Activated CD4-positive, alpha-beta memory T cell treated with anti-CD3 and anti-CD28 coated beads for 36 hours (primary cell): Measurements from ENCODE around the gene CARD19. TPM values are rescaled to one million over a fixed set of nuclear protein-coding genes. Genes with fewer than 3 reads are reported as not detected.
A peak's percentile ranks its signal among the peaks of the same experiment; 100 is the strongest.

Source experiments
- CTCF ChIA-PET: fragments of 350-600 bp; sonication (Branson Sonifier 250); formaldehyde crosslinking; loops from one replicate; lab custom pipeline; 2021; ENCODE audit warnings: antibody characterized with exemption, inconsistent platforms; lab: Charles Lee
- POLR2A ChIA-PET: fragments of 350-600 bp; sonication (Branson Sonifier 250); formaldehyde crosslinking; loops from one replicate; lab custom pipeline; 2021; ENCODE audit warnings: antibody characterized with exemption; lab: Charles Lee
- DNase-seq: peaks from one replicate; pipeline ENCODE4 v3.0.0-alpha.2; 2020
- H3K27ac Mint-ChIP-seq: one replicate; pipeline ENCODE4 v1.8.0; 2021; ENCODE audit warnings: mixed read lengths
- H3K27me3 Mint-ChIP-seq: one replicate; pipeline ENCODE4 v1.8.0; 2021; ENCODE audit warnings: mixed read lengths
- H3K36me3 Mint-ChIP-seq: one replicate; pipeline ENCODE4 v1.8.0; 2021; ENCODE audit warnings: mixed read lengths
- H3K4me1 Mint-ChIP-seq: one replicate; pipeline ENCODE4 v1.8.0; 2021; ENCODE audit warnings: low read depth, mixed read lengths
- H3K4me3 Mint-ChIP-seq: one replicate; pipeline ENCODE4 v1.8.0; 2021; ENCODE audit warnings: mild to moderate bottlenecking, mixed read lengths
- H3K9me3 Mint-ChIP-seq: one replicate; pipeline ENCODE4 v1.8.0; 2021; ENCODE audit warnings: mixed read lengths
- intact Hi-C: fragments of 100-400 bp; cut with micrococcal nuclease; formaldehyde crosslinking; loops from one replicate; pipeline ENCODE4 v1.15.1; 2023
- total RNA-seq, 2 experiments: library from RNA; stranded (reverse); gene quantifications; one replicate each; pipeline ENCODE4 v1.2.3, GENCODE V29; 2021

The CARD19 gene
- total RNA-seq, 2 experiments from 2014 or later, result 77.9 to 80.0 TPM

GRCh38 chr9:93066978-93067603 lies 28.9 kb upstream of the CARD19 start:
- H3K36me3 Mint-ChIP-seq, result peaks cover 48% of the 10 kb centered on the region
- ChIA-PET POLR2A (no interaction called here), CTCF (interaction anchor here (1.4 to 1.5 kb wide), 2 partner anchors 9 to 42 kb away, joined by 3 to 4 read pairs; no protein-coding TSS in a partner anchor)
- DNase-seq, result no peak
- peak overlapping the region; percentile 72 for H3K27ac Mint-ChIP-seq
- intact Hi-C loops, result no loop called here
- no peaks in the 10 kb centered on the region for H3K9me3 Mint-ChIP-seq
- peaks cover 83% of the 10 kb centered on the region for H3K4me1 Mint-ChIP-seq
- no peak overlapping the region for H3K4me3 Mint-ChIP-seq
- H3K27me3 Mint-ChIP-seq, result no peaks in the 10 kb centered on the region

- CTCF ChIA-PET, result no interaction called here
- H3K27ac Mint-ChIP-seq, result no peak overlapping the region
- POLR2A ChIA-PET, result interaction anchor here (1.2 kb wide), 1 partner anchor 14 kb away, joined by 3 read pairs; no protein-coding TSS in a partner anchor
- DNase-seq, result no peak
- intact Hi-C loops, result no loop called here
- no peaks in the 10 kb centered on the region for H3K27me3 Mint-ChIP-seq
- H3K9me3 Mint-ChIP-seq, result no peaks in the 10 kb centered on the region
- no peak overlapping the region for H3K4me3 Mint-ChIP-seq
- H3K4me1 Mint-ChIP-seq, result peaks cover 78% of the 10 kb centered on the region
- H3K36me3 Mint-ChIP-seq, result peaks cover 42% of the 10 kb centered on the region
Observed at GRCh38 chr9:93068956-93069355, 27.1 kb upstream of the CARD19 start.

GRCh38 chr9:93071464-93071863 lies 24.6 kb upstream of the CARD19 start:
- POLR2A ChIA-PET, result no interaction called here
- peak; percentile 48 for DNase-seq

GRCh38 chr9:93072383-93072795 lies 23.6 kb upstream of the CARD19 start:
- no peak for DNase-seq
- ChIA-PET POLR2A (no interaction called here), CTCF (interaction anchor here (2.0 kb wide), 1 partner anchor 36 kb away, joined by 5 read pairs; no protein-coding TSS in a partner anchor)
- Mint-ChIP-seq H3K9me3 (no peaks in the 10 kb centered on the region), H3K27me3 (no peaks in the 10 kb centered on the region), H3K27ac (no peak overlapping the region), H3K4me3 (no peak overlapping the region), H3K36me3 (peaks cover 27% of the 10 kb centered on the region), H3K4me1 (peaks cover 69% of the 10 kb centered on the region)
- intact Hi-C loops, result no loop called here

More at GRCh38 chr9:93071464-93071863, 24.6 kb upstream of the CARD19 start:
- intact Hi-C loops, result no loop called here
- H3K4me3 Mint-ChIP-seq, result no peak overlapping the region
- no peak overlapping the region for H3K27ac Mint-ChIP-seq
- no peaks in the 10 kb centered on the region for H3K27me3 Mint-ChIP-seq
- H3K36me3 Mint-ChIP-seq, result peaks cover 30% of the 10 kb centered on the region
- no peaks in the 10 kb centered on the region for H3K9me3 Mint-ChIP-seq
- H3K4me1 Mint-ChIP-seq, result peaks cover 69% of the 10 kb centered on the region
- CTCF ChIA-PET, result interaction anchor here (2.0 kb wide), 1 partner anchor 37 kb away, joined by 5 read pairs; no protein-coding TSS in a partner anchor

- POLR2A ChIA-PET, result no interaction called here
- peaks cover 56% of the 10 kb centered on the region for H3K4me1 Mint-ChIP-seq
Observed at GRCh38 chr9:93076101-93076791, 19.8 kb upstream of the CARD19 start.

GRCh38 chr9:93076792-93077128 lies 19.3 kb upstream of the CARD19 start:
- no peak for DNase-seq
- H3K27me3 Mint-ChIP-seq, result no peaks in the 10 kb centered on the region
- H3K4me3 Mint-ChIP-seq, result no peak overlapping the region
- H3K9me3 Mint-ChIP-seq, result no peaks in the 10 kb centered on the region
- intact Hi-C loops, result no loop called here
- H3K36me3 Mint-ChIP-seq, result peaks cover 25% of the 10 kb centered on the region
- ChIA-PET CTCF (interaction anchor here (1.1 to 1.2 kb wide), 2 partner anchors 10 to 12 kb away, joined by 3 read pairs; no protein-coding TSS in a partner anchor), POLR2A (no interaction called here)
- H3K4me1 Mint-ChIP-seq, result peaks cover 57% of the 10 kb centered on the region
- peak overlapping the region; percentile 45 for H3K27ac Mint-ChIP-seq

More at GRCh38 chr9:93076101-93076791, 19.8 kb upstream of the CARD19 start:
- intact Hi-C loops, result no loop called here
- no peaks in the 10 kb centered on the region for H3K27me3 Mint-ChIP-seq
- H3K27ac Mint-ChIP-seq, result peak overlapping the region; percentile 45
- no peaks in the 10 kb centered on the region for H3K9me3 Mint-ChIP-seq
- peaks cover 23% of the 10 kb centered on the region for H3K36me3 Mint-ChIP-seq
- CTCF ChIA-PET, result interaction anchor here (1.1 to 1.2 kb wide), 3 partner anchors 9 to 33 kb away, joined by 3 to 4 read pairs (median 3); no protein-coding TSS in a partner anchor
- H3K4me3 Mint-ChIP-seq, result no peak overlapping the region
- DNase-seq, result no peak

GRCh38 chr9:93077367-93077766 lies 18.6 kb upstream of the CARD19 start:
- Mint-ChIP-seq H3K4me3 (no peak overlapping the region), H3K4me1 (peaks cover 55% of the 10 kb centered on the region), H3K36me3 (peaks cover 28% of the 10 kb centered on the region), H3K27me3 (no peaks in the 10 kb centered on the region), H3K9me3 (no peaks in the 10 kb centered on the region), H3K27ac (no peak overlapping the region)
- DNase-seq, result no peak
- ChIA-PET CTCF (no interaction called here), POLR2A (no interaction called here)
- intact Hi-C loops, result no loop called here

GRCh38 chr9:93077811-93078210 lies 18.2 kb upstream of the CARD19 start:
- H3K27me3 Mint-ChIP-seq, result no peaks in the 10 kb centered on the region
- POLR2A ChIA-PET, result no interaction called here
- H3K36me3 Mint-ChIP-seq, result peaks cover 33% of the 10 kb centered on the region
- peaks cover 55% of the 10 kb centered on the region for H3K4me1 Mint-ChIP-seq
- CTCF ChIA-PET, result no interaction called here
- DNase-seq, result no peak
- intact Hi-C loops, result no loop called here
- H3K27ac Mint-ChIP-seq, result no peak overlapping the region
- H3K4me3 Mint-ChIP-seq, result no peak overlapping the region
- no peaks in the 10 kb centered on the region for H3K9me3 Mint-ChIP-seq

GRCh38 chr9:93079371-93079770 lies 16.6 kb upstream of the CARD19 start:
- Mint-ChIP-seq H3K4me1 (peaks cover 58% of the 10 kb centered on the region), H3K27me3 (no peaks in the 10 kb centered on the region), H3K36me3 (peaks cover 41% of the 10 kb centered on the region), H3K27ac (no peak overlapping the region), H3K4me3 (no peak overlapping the region), H3K9me3 (peaks cover 3% of the 10 kb centered on the region)
- ChIA-PET CTCF (interaction anchor here (1.2 kb wide), 1 partner anchor 15 kb away, joined by 3 read pairs; no protein-coding TSS in a partner anchor), POLR2A (no interaction called here)
- intact Hi-C loops, result no loop called here
- peak; percentile 6 for DNase-seq

- H3K4me3 Mint-ChIP-seq, result no peak overlapping the region
- peaks cover 3% of the 10 kb centered on the region for H3K9me3 Mint-ChIP-seq
- intact Hi-C loops, result no loop called here
- peaks cover 48% of the 10 kb centered on the region for H3K36me3 Mint-ChIP-seq
- CTCF ChIA-PET, result interaction anchor here (1.5 kb wide), 1 partner anchor 77 kb away, joined by 3 read pairs; no protein-coding TSS in a partner anchor
- H3K27me3 Mint-ChIP-seq, result no peaks in the 10 kb centered on the region
- peak overlapping the region; percentile 38 for H3K27ac Mint-ChIP-seq
- DNase-seq, result peak; percentile 5
- POLR2A ChIA-PET, result no interaction called here
- peaks cover 51% of the 10 kb centered on the region for H3K4me1 Mint-ChIP-seq
Observed at GRCh38 chr9:93080406-93080805, 15.6 kb upstream of the CARD19 start.

GRCh38 chr9:93081081-93081529 lies 14.9 kb upstream of the CARD19 start:
- Mint-ChIP-seq H3K9me3 (peaks cover 7% of the 10 kb centered on the region), H3K27me3 (no peaks in the 10 kb centered on the region), H3K4me3 (no peak overlapping the region), H3K27ac (peak overlapping the region; percentile 81), H3K4me1 (peaks cover 53% of the 10 kb centered on the region), H3K36me3 (peaks cover 54% of the 10 kb centered on the region)
- ChIA-PET CTCF (interaction anchor here (1.5 kb wide), 1 partner anchor 77 kb away, joined by 3 read pairs; no protein-coding TSS in a partner anchor), POLR2A (interaction anchor here (1.5 kb wide), 1 partner anchor 16 kb away, joined by 6 read pairs; no protein-coding TSS in a partner anchor)
- intact Hi-C loops, result no loop called here
- DNase-seq, result peak; percentile 5

- CTCF ChIA-PET, result interaction anchor here (1.0 to 1.4 kb wide), 2 partner anchors 17 to 79 kb away, joined by 5 read pairs; no protein-coding TSS in a partner anchor
- peak overlapping the region; percentile 81 for H3K27ac Mint-ChIP-seq
- H3K4me3 Mint-ChIP-seq, result no peak overlapping the region
- intact Hi-C loops, result no loop called here
- peak; percentile 26 for DNase-seq
- peaks cover 49% of the 10 kb centered on the region for H3K4me1 Mint-ChIP-seq
- H3K36me3 Mint-ChIP-seq, result peaks cover 56% of the 10 kb centered on the region
- POLR2A ChIA-PET, result interaction anchor here (1.0 to 2.0 kb wide), 4 partner anchors 13 to 61 kb away, joined by 4 to 10 read pairs (median 6); partner anchors contain the start of gene CARD19
- peaks cover 7% of the 10 kb centered on the region for H3K9me3 Mint-ChIP-seq
- H3K27me3 Mint-ChIP-seq, result no peaks in the 10 kb centered on the region
Observed at GRCh38 chr9:93081931-93082330, 14.1 kb upstream of the CARD19 start.
